Activated T-cell treated with anti-CD3 and anti-CD28 coated beads, Interleukin-2, amount 50 U/mL, for 48 hours (primary cell): ENCODE measurements around the gene CDC42EP5.

ENCODE experiments used
- DNase-seq, 2 experiments: peaks; one replicate each; pipeline ENCODE4 v3.0.0-alpha.2; 2020

CDC42EP5 gene

GRCh38 chr19:54424660-54425381, 48.3 kb downstream of the CDC42EP5 start:
- DNase-seq = no peak

- no peak for DNase-seq
These were observed 48.9 kb downstream of the CDC42EP5 start for GRCh38 chr19:54424201-54424600.

DNA sequence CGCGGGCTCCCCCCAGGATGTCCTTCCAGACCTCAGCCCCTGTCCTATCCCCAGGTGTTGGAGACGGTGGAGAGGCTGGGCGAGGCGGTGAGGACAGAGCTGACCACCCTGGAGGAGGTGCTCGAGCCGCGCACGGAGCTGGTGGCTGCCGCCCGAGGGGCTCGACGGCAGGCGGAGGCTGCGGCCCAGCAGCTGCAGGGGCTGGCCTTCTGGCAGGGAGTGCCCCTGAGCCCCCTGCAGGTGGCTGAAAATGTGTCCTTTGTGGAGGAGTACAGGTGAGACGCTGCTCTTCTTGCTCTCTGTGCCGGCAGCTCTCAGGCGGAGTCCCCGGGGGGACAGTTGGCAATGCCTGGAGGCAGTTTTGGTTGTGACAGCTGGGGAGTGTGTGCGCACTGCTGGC, 51.0 kb downstream of the CDC42EP5 start:
- DNase-seq = no peak

GRCh38 chr19:54421521-54421920, 51.6 kb downstream of the CDC42EP5 start:
- DNase-seq = no peak

DNA sequence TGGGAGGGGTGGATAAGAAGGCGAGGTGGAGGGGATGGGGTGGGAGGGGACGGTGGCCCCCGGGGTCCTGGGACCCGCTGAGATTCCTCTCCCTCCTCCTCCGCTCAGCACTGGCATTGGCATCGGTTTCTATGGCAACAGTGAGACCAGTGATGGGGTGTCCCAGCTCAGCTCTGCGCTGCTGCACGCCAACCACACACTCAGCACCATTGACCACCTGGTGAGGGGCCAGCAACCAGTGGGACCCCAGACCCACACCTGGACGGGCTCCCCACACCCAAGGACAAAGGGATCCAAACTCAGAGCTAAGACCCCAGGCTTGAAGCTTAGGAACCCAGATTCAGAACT, 52.0 kb downstream of the CDC42EP5 start:
- DNase-seq = no peak

DNA sequence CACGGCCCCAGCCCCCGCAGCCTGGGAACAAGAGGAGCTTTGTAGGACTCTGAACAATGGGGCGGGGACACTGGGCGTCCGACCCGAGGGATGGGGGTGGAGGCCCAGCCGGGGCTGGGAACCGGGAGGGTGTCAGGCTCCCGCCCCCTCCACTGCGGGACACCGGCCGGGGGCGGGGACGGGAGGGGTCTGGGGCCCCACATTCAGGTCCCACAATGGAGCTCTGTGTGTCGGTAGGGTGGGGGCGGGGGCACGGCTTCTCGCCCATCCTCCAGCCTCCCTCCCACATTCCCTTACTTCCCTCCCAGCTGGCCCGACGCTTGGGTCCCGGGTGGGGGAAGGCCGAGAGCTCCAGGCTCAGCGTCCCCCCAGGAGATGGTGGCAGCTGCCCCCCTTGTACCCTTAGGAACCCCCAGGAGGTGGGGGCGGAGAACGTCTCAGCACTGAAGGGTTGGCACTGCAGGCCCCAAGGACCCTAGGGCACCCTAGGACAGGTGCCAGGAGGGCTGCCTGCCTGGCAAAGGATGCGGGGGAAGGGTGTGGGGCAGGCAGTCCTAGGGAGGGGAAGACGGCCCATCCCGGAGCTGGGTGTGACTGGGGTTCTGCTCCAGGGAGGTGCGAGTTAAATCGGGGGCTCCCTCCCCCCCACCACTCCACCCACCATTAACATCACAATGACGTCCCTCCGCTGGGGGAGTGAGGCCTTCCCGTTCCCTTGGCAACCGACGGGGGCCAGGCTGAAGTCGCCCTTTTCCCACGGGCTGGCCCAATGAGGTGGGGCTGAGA, 52.5 kb downstream of the CDC42EP5 start:
- no peak for DNase-seq

GRCh38 chr19:54420068-54420382, 53.1 kb downstream of the CDC42EP5 start:
- no peak for DNase-seq

GRCh38 chr19:54418930-54419800, 53.9 kb downstream of the CDC42EP5 start:
- DNase-seq = no peak

- DNase-seq = no peak
These were observed 54.8 kb downstream of the CDC42EP5 start for GRCh38 chr19:54418030-54418929.

- no peak for DNase-seq
These were observed 56.2 kb downstream of the CDC42EP5 start for GRCh38 chr19:54416695-54417491.

DNA sequence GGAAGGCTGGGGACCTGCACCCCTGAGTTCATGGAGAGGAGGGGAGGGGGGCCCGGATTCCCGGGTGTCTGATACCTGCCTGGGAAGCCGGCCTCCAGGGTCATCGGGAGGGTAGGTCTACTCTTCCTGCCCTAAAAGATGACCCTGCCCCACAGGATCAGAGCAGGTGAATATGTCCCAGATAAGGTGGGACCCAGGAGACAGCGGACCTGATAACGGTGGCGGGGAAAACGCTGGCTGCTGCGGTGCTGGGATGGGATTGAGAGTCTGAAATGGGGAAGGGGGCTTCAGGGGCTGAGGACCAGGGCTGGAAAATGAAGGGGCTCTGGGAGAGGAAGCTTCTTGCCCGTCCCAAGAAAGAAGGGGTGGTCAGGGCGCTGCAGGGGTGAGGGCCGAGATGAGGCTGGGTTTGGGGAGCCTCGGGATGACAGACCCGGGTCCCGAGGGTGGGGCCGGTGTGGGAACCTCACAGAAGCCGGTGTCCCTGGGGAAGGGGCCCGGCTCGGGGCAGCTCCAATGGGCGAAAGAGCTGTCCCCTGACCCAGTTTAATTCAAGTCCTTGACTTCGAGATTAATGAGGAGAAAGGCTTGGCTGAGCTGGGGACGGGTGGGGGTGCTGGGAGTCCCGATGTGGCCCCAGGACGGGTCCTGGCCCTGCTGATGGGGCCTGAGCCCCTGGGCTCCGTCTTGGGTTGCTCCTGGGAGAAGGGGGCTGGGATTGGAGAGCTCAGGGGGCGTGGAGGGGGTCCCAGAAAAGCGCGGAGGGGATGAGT, 57.0 kb downstream of the CDC42EP5 start:
- no peak for DNase-seq

DNA sequence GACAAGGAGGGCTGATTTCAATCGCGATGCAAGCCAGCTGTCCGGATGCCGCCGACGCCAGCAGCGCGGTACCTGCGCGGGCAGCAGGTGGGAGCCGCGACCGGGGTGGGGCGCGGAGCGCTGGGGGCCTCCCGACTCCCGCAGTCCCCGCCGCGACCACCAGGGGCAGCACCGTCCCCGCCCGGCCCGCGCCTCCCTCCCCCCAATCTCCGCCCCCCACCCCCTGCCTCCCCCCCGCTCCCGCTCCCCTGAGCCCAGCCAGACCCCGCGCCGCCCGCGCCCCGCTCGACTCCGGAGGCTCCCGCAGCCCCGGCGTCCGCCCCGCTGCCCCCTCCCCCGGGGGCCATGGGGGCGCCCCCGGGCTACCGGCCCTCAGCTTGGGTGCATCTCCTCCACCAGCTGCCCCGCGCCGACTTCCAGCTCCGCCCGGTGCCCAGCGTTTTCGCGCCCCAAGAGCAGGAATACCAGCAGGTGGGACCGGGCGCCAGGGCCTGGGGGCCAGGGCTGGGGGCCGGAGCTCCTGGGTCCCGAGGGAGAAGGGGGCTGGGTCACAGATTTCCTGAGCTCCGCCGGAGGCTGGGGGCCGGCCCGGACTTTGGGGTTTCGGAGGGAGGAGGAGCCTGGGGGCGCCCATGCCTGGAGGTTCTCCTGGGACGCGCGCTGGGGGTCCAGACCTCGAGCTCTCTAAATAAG, 57.7 kb downstream of the CDC42EP5 start, which contains the start of gene TTYH1:
TSS of gene TTYH1 (plus strand) at position 257 of the 693 bp plus-strand sequence. CDS start at position 346, 89 bp downstream.
- DNase-seq = peak; percentile 49 to 68
